ENCODE data around the gene TNXB.
"Not testable (repeated sequence)": the region's sequence is repeated elsewhere in the genome, so short reads cannot be mapped to it uniquely, and the experiment has no call there.

The TNXB gene

GRCh38 chr6:32043589-32044380, 65.4 kb downstream of the TNXB start:
- H3K4me2 ChIP-seq (ENCODE audit: low read depth, low read length, poor library complexity, severe bottlenecking); H3K9ac ChIP-seq (ENCODE audit: low read depth, low read length, poor library complexity, severe bottlenecking); H2AFZ ChIP-seq (ENCODE audit: low read length); H4K20me1 ChIP-seq (ENCODE audit: insufficient read depth, low read length, poor library complexity, severe bottlenecking); H3K9me2 ChIP-seq (replicated peaks; ENCODE audit: low read depth, low read length); H3K4me1 ChIP-seq (ENCODE audit: insufficient read depth, low read length, poor library complexity, severe bottlenecking); H3K4me3 ChIP-seq (ENCODE audit: low read length, poor library complexity, severe bottlenecking); H3F3A ChIP-seq (ENCODE audit: low read depth); H3K79me2 ChIP-seq (ENCODE audit: insufficient read depth, low read length); H3K36me3 ChIP-seq (ENCODE audit: insufficient read depth, low read length); H3K9me3 ChIP-seq (ENCODE audit: insufficient read depth, low read depth, low read length); H3K27me3 ChIP-seq (ENCODE audit: insufficient read depth, low read length, poor library complexity, severe bottlenecking): not testable (repeated sequence)

GRCh38 chr6:32042276-32042675, 66.9 kb downstream of the TNXB start:
- not testable (repeated sequence) for H4K20me1 ChIP-seq (ENCODE audit: insufficient read depth, low read length, poor library complexity, severe bottlenecking); H3K4me2 ChIP-seq (ENCODE audit: low read depth, low read length, poor library complexity, severe bottlenecking); H3K4me3 ChIP-seq (ENCODE audit: low read length, poor library complexity, severe bottlenecking); H3F3A ChIP-seq (ENCODE audit: low read depth); H3K79me2 ChIP-seq (ENCODE audit: insufficient read depth, low read length); H3K36me3 ChIP-seq (ENCODE audit: insufficient read depth, low read length); H2AFZ ChIP-seq (ENCODE audit: low read length); H3K9ac ChIP-seq (ENCODE audit: low read depth, low read length, poor library complexity, severe bottlenecking); H3K9me2 ChIP-seq (replicated peaks; ENCODE audit: low read depth, low read length); H3K27me3 ChIP-seq (ENCODE audit: insufficient read depth, low read length, poor library complexity, severe bottlenecking); H3K9me3 ChIP-seq (ENCODE audit: insufficient read depth, low read depth, low read length); H3K4me1 ChIP-seq (ENCODE audit: insufficient read depth, low read length, poor library complexity, severe bottlenecking)

GRCh38 chr6:32041385-32041784, 67.8 kb downstream of the TNXB start:
- H2AFZ ChIP-seq (ENCODE audit: low read length); H3K9me3 ChIP-seq (ENCODE audit: insufficient read depth, low read depth, low read length); H3K36me3 ChIP-seq (ENCODE audit: insufficient read depth, low read length); H4K20me1 ChIP-seq (ENCODE audit: insufficient read depth, low read length, poor library complexity, severe bottlenecking); H3K4me2 ChIP-seq (ENCODE audit: low read depth, low read length, poor library complexity, severe bottlenecking); H3K9ac ChIP-seq (ENCODE audit: low read depth, low read length, poor library complexity, severe bottlenecking); H3K4me1 ChIP-seq (ENCODE audit: insufficient read depth, low read length, poor library complexity, severe bottlenecking); H3F3A ChIP-seq (ENCODE audit: low read depth); H3K9me2 ChIP-seq (replicated peaks; ENCODE audit: low read depth, low read length); H3K79me2 ChIP-seq (ENCODE audit: insufficient read depth, low read length); H3K27me3 ChIP-seq (ENCODE audit: insufficient read depth, low read length, poor library complexity, severe bottlenecking); H3K4me3 ChIP-seq (ENCODE audit: low read length, poor library complexity, severe bottlenecking): not testable (repeated sequence)

- H3K9me2 ChIP-seq (replicated peaks; ENCODE audit: low read depth, low read length); H3K36me3 ChIP-seq (ENCODE audit: insufficient read depth, low read length); H3K79me2 ChIP-seq (ENCODE audit: insufficient read depth, low read length); H3K4me1 ChIP-seq (ENCODE audit: insufficient read depth, low read length, poor library complexity, severe bottlenecking); H3K4me3 ChIP-seq (ENCODE audit: low read length, poor library complexity, severe bottlenecking); H4K20me1 ChIP-seq (ENCODE audit: insufficient read depth, low read length, poor library complexity, severe bottlenecking); H3F3A ChIP-seq (ENCODE audit: low read depth); H3K9me3 ChIP-seq (ENCODE audit: insufficient read depth, low read depth, low read length); H2AFZ ChIP-seq (ENCODE audit: low read length); H3K27me3 ChIP-seq (ENCODE audit: insufficient read depth, low read length, poor library complexity, severe bottlenecking); H3K4me2 ChIP-seq (ENCODE audit: low read depth, low read length, poor library complexity, severe bottlenecking); H3K9ac ChIP-seq (ENCODE audit: low read depth, low read length, poor library complexity, severe bottlenecking): not testable (repeated sequence)
Measured at GRCh38 chr6:32041050-32041321, 68.2 kb downstream of the TNXB start.

GRCh38 chr6:32040299-32041049, 68.7 kb downstream of the TNXB start:
- H3K4me2 ChIP-seq (ENCODE audit: low read depth, low read length, poor library complexity, severe bottlenecking); H3K9me2 ChIP-seq (replicated peaks; ENCODE audit: low read depth, low read length); H3K36me3 ChIP-seq (ENCODE audit: insufficient read depth, low read length); H4K20me1 ChIP-seq (ENCODE audit: insufficient read depth, low read length, poor library complexity, severe bottlenecking); H2AFZ ChIP-seq (ENCODE audit: low read length); H3K4me3 ChIP-seq (ENCODE audit: low read length, poor library complexity, severe bottlenecking); H3K27me3 ChIP-seq (ENCODE audit: insufficient read depth, low read length, poor library complexity, severe bottlenecking); H3K4me1 ChIP-seq (ENCODE audit: insufficient read depth, low read length, poor library complexity, severe bottlenecking); H3K9ac ChIP-seq (ENCODE audit: low read depth, low read length, poor library complexity, severe bottlenecking); H3K9me3 ChIP-seq (ENCODE audit: insufficient read depth, low read depth, low read length); H3K79me2 ChIP-seq (ENCODE audit: insufficient read depth, low read length); H3F3A ChIP-seq (ENCODE audit: low read depth): not testable (repeated sequence)

GRCh38 chr6:32039321-32040274, 69.5 kb downstream of the TNXB start:
- H3K36me3 ChIP-seq (ENCODE audit: insufficient read depth, low read length): not testable (repeated sequence)

GRCh38 chr6:32038878-32039277, 70.3 kb downstream of the TNXB start:
- H3K4me1 ChIP-seq (ENCODE audit: insufficient read depth, low read length, poor library complexity, severe bottlenecking); H3K79me2 ChIP-seq (ENCODE audit: insufficient read depth, low read length); H3K9ac ChIP-seq (ENCODE audit: low read depth, low read length, poor library complexity, severe bottlenecking); H3K4me3 ChIP-seq (ENCODE audit: low read length, poor library complexity, severe bottlenecking); H3K27me3 ChIP-seq (ENCODE audit: insufficient read depth, low read length, poor library complexity, severe bottlenecking); H2AFZ ChIP-seq (ENCODE audit: low read length); H4K20me1 ChIP-seq (ENCODE audit: insufficient read depth, low read length, poor library complexity, severe bottlenecking); H3K9me3 ChIP-seq (ENCODE audit: insufficient read depth, low read depth, low read length); H3K36me3 ChIP-seq (ENCODE audit: insufficient read depth, low read length); H3F3A ChIP-seq (ENCODE audit: low read depth); H3K9me2 ChIP-seq (replicated peaks; ENCODE audit: low read depth, low read length); H3K4me2 ChIP-seq (ENCODE audit: low read depth, low read length, poor library complexity, severe bottlenecking): not testable (repeated sequence)

More at GRCh38 chr6:32039321-32040274, 69.5 kb downstream of the TNXB start:
- not testable (repeated sequence) for H3K4me3 ChIP-seq (ENCODE audit: low read length, poor library complexity, severe bottlenecking); H3K9ac ChIP-seq (ENCODE audit: low read depth, low read length, poor library complexity, severe bottlenecking); H3K4me2 ChIP-seq (ENCODE audit: low read depth, low read length, poor library complexity, severe bottlenecking); H3K4me1 ChIP-seq (ENCODE audit: insufficient read depth, low read length, poor library complexity, severe bottlenecking); H3K9me3 ChIP-seq (ENCODE audit: insufficient read depth, low read depth, low read length); H4K20me1 ChIP-seq (ENCODE audit: insufficient read depth, low read length, poor library complexity, severe bottlenecking); H3F3A ChIP-seq (ENCODE audit: low read depth); H3K9me2 ChIP-seq (replicated peaks; ENCODE audit: low read depth, low read length); H2AFZ ChIP-seq (ENCODE audit: low read length); H3K27me3 ChIP-seq (ENCODE audit: insufficient read depth, low read length, poor library complexity, severe bottlenecking); H3K79me2 ChIP-seq (ENCODE audit: insufficient read depth, low read length)
